ENCODE measurements around the gene EIF3B. TPM values are rescaled to one million over a fixed set of nuclear protein-coding genes. Genes with fewer than 3 reads are reported as not detected.

Gene EIF3B
- total RNA-seq, 4 donors from 2014 or later, result 76.8 to 151 (median 102) TPM

DNA sequence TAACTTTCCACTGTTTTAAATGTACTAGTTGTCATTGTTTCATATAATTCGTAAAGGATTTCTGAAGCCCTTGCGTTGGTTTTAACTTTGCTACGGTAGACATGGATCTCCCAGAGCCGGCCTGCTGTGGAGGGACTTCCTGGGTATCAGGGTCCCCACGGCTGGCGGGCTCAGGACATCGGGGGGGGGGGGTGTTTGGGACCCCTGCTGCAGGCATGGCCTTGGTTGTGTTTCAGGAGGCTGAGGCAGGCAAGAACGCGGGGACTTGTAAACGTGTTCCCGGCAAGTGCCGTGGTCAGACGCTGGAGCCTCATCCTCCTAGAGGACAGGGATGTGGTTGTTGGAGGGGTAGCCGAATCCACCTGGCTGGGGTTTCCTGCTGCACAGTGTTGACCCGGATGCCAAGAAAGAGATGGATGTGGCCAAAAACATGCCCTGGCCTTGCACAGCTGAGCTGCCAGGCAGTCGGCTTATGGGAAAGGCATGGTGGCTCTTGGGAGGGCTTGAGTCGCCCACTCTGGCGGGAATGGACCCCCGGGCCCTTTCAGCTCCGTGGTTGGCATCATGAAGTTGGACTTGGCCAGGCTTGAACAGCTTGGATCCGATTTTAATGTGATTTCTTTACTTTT, 27.4 kb downstream of the EIF3B start:
- TF ChIP-seq CTCF (IDR thresholded peaks at IDR 0.05; ENCODE audit: low read depth), result no peak

GRCh38 chr7:2383543-2384274, 29.1 kb downstream of the EIF3B start:
- TF ChIP-seq CTCF (IDR thresholded peaks at IDR 0.05; ENCODE audit: low read depth), result no peak

- TF ChIP-seq CTCF (IDR thresholded peaks at IDR 0.05; ENCODE audit: low read depth), result no peak
These were observed 30.0 kb downstream of the EIF3B start for GRCh38 chr7:2384354-2385243.

DNA sequence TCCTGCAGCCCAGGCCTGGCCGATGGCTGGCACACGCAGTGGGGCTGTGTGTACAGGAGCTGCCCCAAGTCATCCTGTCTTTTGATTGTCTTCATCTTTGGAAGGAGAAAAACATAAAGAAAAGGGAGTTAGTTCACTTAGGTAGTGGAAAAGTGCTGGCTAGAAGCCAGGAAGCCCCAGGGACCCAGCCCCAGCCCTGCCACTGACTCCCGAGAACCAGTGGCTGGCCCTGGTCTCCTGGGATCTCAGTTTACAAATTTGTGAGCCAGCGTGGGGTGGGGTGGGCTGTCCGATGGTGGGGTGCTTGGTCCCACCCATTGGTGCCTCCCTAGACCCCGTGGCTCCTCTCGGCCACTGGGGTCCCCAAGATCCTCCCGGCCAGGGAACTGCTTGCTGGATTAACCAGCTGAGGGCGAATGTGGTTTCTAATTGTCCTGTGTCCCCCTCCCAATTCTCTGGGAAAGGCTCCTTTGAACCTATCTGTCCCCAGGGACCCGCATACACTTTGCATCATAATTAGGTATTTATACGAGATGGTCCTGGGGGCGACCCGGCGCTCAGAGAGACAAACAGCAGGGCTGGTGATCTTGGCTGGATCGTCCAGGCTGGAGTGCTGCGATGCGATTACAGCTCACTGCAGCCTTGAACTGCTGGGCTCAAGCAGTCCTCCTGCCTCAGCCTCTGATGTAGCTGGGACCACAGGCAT, 32.5 kb downstream of the EIF3B start:
- TF ChIP-seq CTCF (IDR thresholded peaks at IDR 0.05; ENCODE audit: low read depth), result no peak

GRCh38 chr7:2387897-2388636, 33.4 kb downstream of the EIF3B start:
- no peak for TF ChIP-seq CTCF (IDR thresholded peaks at IDR 0.05; ENCODE audit: low read depth)

DNA sequence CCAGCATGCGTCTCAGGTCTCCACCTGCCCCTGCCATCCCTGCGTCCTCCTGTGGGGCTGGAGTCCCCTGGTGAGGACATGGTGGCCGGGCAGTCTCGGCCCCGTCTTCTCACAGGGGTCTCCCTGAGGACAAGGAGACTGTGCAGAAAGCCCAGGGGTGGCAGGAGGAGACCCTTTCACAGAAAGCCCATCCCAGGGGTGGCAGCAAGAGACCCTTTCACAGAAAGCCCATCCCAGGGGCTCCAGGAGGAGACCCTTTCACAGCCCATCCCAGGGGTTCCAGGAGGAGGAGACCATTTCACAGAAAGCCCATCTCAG, 34.0 kb downstream of the EIF3B start:
- TF ChIP-seq CTCF (IDR thresholded peaks at IDR 0.05; ENCODE audit: low read depth), result no peak
